ENCODE measurements around the gene RUBCNL. TPM values are rescaled to one million over a fixed set of nuclear protein-coding genes. Genes with fewer than 3 reads are reported as not detected.
A peak's percentile ranks its signal among the peaks of the same experiment; 100 is the strongest.

The RUBCNL gene
- polyA plus RNA-seq, 3 donors, result 1.5 to 14.5 (median 2.8) TPM

GRCh38 chr13:46296115-46296822 is 90.8 kb downstream of the RUBCNL start:
- Histone ChIP-seq H3K27me3 (ENCODE audit: control insufficient read depth in 2 of 2, insufficient read depth in 2 of 2, low read length in 2 of 2) (no peaks in the 10 kb centered on the region), H3K9me3 (replicated peaks in 1 of 2; ENCODE audit: control insufficient read depth in 1 of 2, insufficient read depth in 1 of 2, low read length in 2 of 2) (no peaks in the 10 kb centered on the region), H3K79me2 (ENCODE audit: insufficient read depth, low read length) (no peaks in the 10 kb centered on the region), H3K27ac (ENCODE audit: low read depth in 1 of 2, low read length in 2 of 2) (peak overlapping the region; percentile 75 to 85), H3K4me1 (ENCODE audit: control insufficient read depth in 1 of 2, insufficient read depth in 2 of 2, low read length in 2 of 2) (peaks cover 42% of the 10 kb centered on the region in 2 donors), H3K9ac (ENCODE audit: insufficient read depth, low read length, poor library complexity, severe bottlenecking) (no peak overlapping the region), H3K4me3 (replicated peaks in 1 of 3; ENCODE audit: low read depth in 2 of 3, low read length in 3 of 3) (peak overlapping the region in 1 of 3 experiments; percentile 42), H4K20me1 (ENCODE audit: insufficient read depth, low read length) (no peaks in the 10 kb centered on the region), H3K36me3 (replicated peaks in 1 of 2; ENCODE audit: control insufficient read depth in 1 of 2, insufficient read depth in 2 of 2, low read length in 2 of 2) (no peaks in the 10 kb centered on the region), H3K4me2 (replicated peaks; ENCODE audit: extremely low read depth, low read length, poor library complexity, severe bottlenecking) (peak overlapping the region; percentile 41), H2AFZ (ENCODE audit: insufficient read depth, low read depth, low read length, poor library complexity, severe bottlenecking) (peak overlapping the region; percentile 10)
- WGBS (ENCODE audit: insufficient coverage), result 73% methylated on average over 2 of the region's 3 CpGs
- intact Hi-C loops (cut with micrococcal nuclease), result loop anchor here in 1 of 2 donors (5.0 kb wide), 1 partner anchor 129 kb away; no protein-coding TSS in a partner anchor
- Mint-ChIP-seq H3K36me3 (peaks cover 0 to 4% of the 10 kb centered on the region in 2 donors), H3K27me3 (ENCODE audit: low read depth in 3 of 3) (no peaks in the 10 kb centered on the region), H3K9me3 (peaks cover 0 to 16% (median 8%) of the 10 kb centered on the region in 7 donors), H3K4me1 (peaks cover 54% of the 10 kb centered on the region), H3K27ac (peak overlapping the region; percentile 91 to 96 (median 95)), H3K4me3 (peak overlapping the region; percentile 32 to 73)
- TF ChIP-seq CTCF (IDR thresholded peaks at IDR 0.05), result no peak
- DNase-seq, result peak; percentile 59 to 83 (median 75)

- peaks cover 0 to 11% (median 7%) of the 10 kb centered on the region in 7 donors for H3K9me3 Mint-ChIP-seq
- Histone ChIP-seq H4K20me1 (ENCODE audit: insufficient read depth, low read length) (no peaks in the 10 kb centered on the region), H3K27me3 (ENCODE audit: control insufficient read depth in 2 of 2, insufficient read depth in 2 of 2, low read length in 2 of 2) (no peaks in the 10 kb centered on the region), H3K36me3 (replicated peaks in 1 of 2; ENCODE audit: control insufficient read depth in 1 of 2, insufficient read depth in 2 of 2, low read length in 2 of 2) (no peaks in the 10 kb centered on the region), H3K79me2 (ENCODE audit: insufficient read depth, low read length) (no peaks in the 10 kb centered on the region), H3K4me1 (ENCODE audit: control insufficient read depth in 1 of 2, insufficient read depth in 2 of 2, low read length in 2 of 2) (peaks cover 42% of the 10 kb centered on the region in 2 donors), H3K9me3 (replicated peaks in 1 of 2; ENCODE audit: control insufficient read depth in 1 of 2, insufficient read depth in 1 of 2, low read length in 2 of 2) (no peaks in the 10 kb centered on the region), H3K27ac (ENCODE audit: low read depth in 1 of 2, low read length in 2 of 2) (peak overlapping the region; percentile 58 to 85), H3K4me2 (replicated peaks; ENCODE audit: extremely low read depth, low read length, poor library complexity, severe bottlenecking) (peak overlapping the region; percentile 41), H2AFZ (ENCODE audit: insufficient read depth, low read depth, low read length, poor library complexity, severe bottlenecking) (peak overlapping the region; percentile 10), H3K4me3 (replicated peaks in 1 of 3; ENCODE audit: low read depth in 2 of 3, low read length in 3 of 3) (peak overlapping the region in 1 of 3 experiments; percentile 42), H3K9ac (ENCODE audit: insufficient read depth, low read length, poor library complexity, severe bottlenecking) (no peak overlapping the region)
- TF ChIP-seq CTCF (IDR thresholded peaks at IDR 0.05), result no peak
- peaks cover 54% of the 10 kb centered on the region for H3K4me1 Mint-ChIP-seq
- intact Hi-C loops (cut with micrococcal nuclease), result loop anchor here in 1 of 2 donors (5.0 kb wide), 1 partner anchor 128 kb away; no protein-coding TSS in a partner anchor
- peaks cover 0 to 4% of the 10 kb centered on the region in 2 donors for H3K36me3 Mint-ChIP-seq
- WGBS (ENCODE audit: insufficient coverage), result 0% methylated on average over 3 of the region's 7 CpGs
- DNase-seq, result peak; percentile 81 to 88 (median 84)
- H3K4me3 Mint-ChIP-seq, result peak overlapping the region in 1 of 2 donors; percentile 73
- H3K27me3 Mint-ChIP-seq (ENCODE audit: low read depth in 3 of 3), result no peaks in the 10 kb centered on the region
- H3K27ac Mint-ChIP-seq, result peak overlapping the region; percentile 91 to 96 (median 95)
Measured at GRCh38 chr13:46295491-46296114, 91.4 kb downstream of the RUBCNL start.

All from CD14-positive monocyte (primary cell).